Right lobe of liver (tissue), 4 donors: ENCODE results near the gene CYP3A5.
"Not testable (repeated sequence)": the region's sequence is repeated elsewhere in the genome, so short reads cannot be mapped to it uniquely, and the experiment has no call there.

ENCODE experiments used
- CTCF ChIP-seq, 4 donors: fragments of 200-600 bp in 3 of 4; fragments of 450-650 bp in 1 of 4; IDR thresholded peaks; one replicate each; pipeline versions ENCODE4 v1.5.1 to v1.8.0; 2016 to 2022; ENCODE audit warnings: antibody characterized with exemption in 4 of 4, mild to moderate bottlenecking in 2 of 4
- POLR2A ChIP-seq: fragments of 450-650 bp; IDR thresholded peaks from one replicate; pipeline ENCODE4 v1.6.1; 2017; ENCODE audit warnings: antibody characterized with exemption, mild to moderate bottlenecking
- donor health status: DM: no; HTN: no; CAD: no.
- donor health status: DM: no; HTN: no; CAD: no.
- donor health status: DM: no; HTN: yes; CAD: no.

- not testable (repeated sequence) for TF ChIP-seq CTCF (IDR thresholded peaks at IDR 0.05); POLR2A
These were observed 19.3 kb upstream of the CYP3A5 start for GRCh38 chr7:99698867-99699730.
